Stimulated activated naive B cell treated with anti-CD40 and anti-IgM and Interleukin-4, amounts not matched to agents 10 μg/mL and 1 μg/mL and 100 μg/mL, for 72 hours (primary cell): Measurements from ENCODE around the gene PEAR1.

ENCODE experiments used
- ATAC-seq, 2 donors: fragments of 150-1000 bp; cut with Tn5 transposase; replicated peaks; 2 replicates each; pipeline ENCODE4 v1.10.0; 2021; ENCODE audit warnings: moderate library complexity in 1 of 2
- DNase-seq: peaks from one replicate; pipeline ENCODE4 v3.0.0; 2021
- H3K27ac Mint-ChIP-seq: one replicate; pipeline ENCODE4 v1.8.0; 2022; ENCODE audit warnings: mild to moderate bottlenecking, mixed read lengths
- H3K27me3 Mint-ChIP-seq, 2 donors: one replicate each; pipeline ENCODE4 v1.8.0; 2022; ENCODE audit warnings: mixed read lengths in 2 of 2
- H3K36me3 Mint-ChIP-seq, 2 donors: one replicate each; pipeline ENCODE4 v1.8.0; 2022; ENCODE audit warnings: mixed read lengths in 2 of 2, mild to moderate bottlenecking in 1 of 2
- H3K4me1 Mint-ChIP-seq, 2 donors: one replicate each; pipeline ENCODE4 v1.8.0; 2022; ENCODE audit warnings: mixed read lengths in 2 of 2, mild to moderate bottlenecking in 1 of 2
- H3K4me3 Mint-ChIP-seq, 2 donors: one replicate each; pipeline ENCODE4 v1.8.0; 2022; ENCODE audit warnings: mild to moderate bottlenecking in 2 of 2, mixed read lengths in 2 of 2, moderate library complexity in 1 of 2
- H3K9me3 Mint-ChIP-seq, 2 donors: one replicate each; pipeline ENCODE4 v1.8.0; 2022; ENCODE audit warnings: mixed read lengths in 2 of 2, mild to moderate bottlenecking in 1 of 2

The PEAR1 gene

GRCh38 chr1:156854634-156855033, 38.9 kb upstream of the PEAR1 start:
- peaks cover 48 to 65% of the 10 kb centered on the region in 2 donors for H3K27me3 Mint-ChIP-seq
- peaks cover 3 to 4% of the 10 kb centered on the region in 2 donors for H3K4me1 Mint-ChIP-seq
- no peak overlapping the region for H3K4me3 Mint-ChIP-seq
- ATAC-seq = no peak
- H3K36me3 Mint-ChIP-seq = no peaks in the 10 kb centered on the region
- no peaks in the 10 kb centered on the region for H3K9me3 Mint-ChIP-seq
- DNase-seq = no peak
- H3K27ac Mint-ChIP-seq = no peak overlapping the region

GRCh38 chr1:156856282-156856785, 37.2 kb upstream of the PEAR1 start:
- no peak for ATAC-seq
- Mint-ChIP-seq H3K36me3 (no peaks in the 10 kb centered on the region), H3K4me1 (peaks cover 7 to 13% of the 10 kb centered on the region in 2 donors), H3K27ac (no peak overlapping the region), H3K4me3 (no peak overlapping the region), H3K9me3 (no peaks in the 10 kb centered on the region), H3K27me3 (peaks cover 54 to 69% of the 10 kb centered on the region in 2 donors)
- DNase-seq = no peak

GRCh38 chr1:156857532-156857931, 36.0 kb upstream of the PEAR1 start:
- H3K27me3 Mint-ChIP-seq = peaks cover 61 to 73% of the 10 kb centered on the region in 2 donors
- peaks cover 7 to 19% of the 10 kb centered on the region in 2 donors for H3K4me1 Mint-ChIP-seq
- no peaks in the 10 kb centered on the region for H3K9me3 Mint-ChIP-seq
- H3K36me3 Mint-ChIP-seq = no peaks in the 10 kb centered on the region
- no peak for ATAC-seq
- no peak for DNase-seq
- H3K27ac Mint-ChIP-seq = no peak overlapping the region
- no peak overlapping the region for H3K4me3 Mint-ChIP-seq

GRCh38 chr1:156858555-156858956, 35.0 kb upstream of the PEAR1 start:
- H3K4me3 Mint-ChIP-seq = peak overlapping the region in 1 of 2 donors; percentile 30
- no peaks in the 10 kb centered on the region for H3K36me3 Mint-ChIP-seq
- no peak for DNase-seq
- H3K27ac Mint-ChIP-seq = no peak overlapping the region
- peaks cover 10 to 19% of the 10 kb centered on the region in 2 donors for H3K4me1 Mint-ChIP-seq
- H3K27me3 Mint-ChIP-seq = peaks cover 62 to 73% of the 10 kb centered on the region in 2 donors
- ATAC-seq = no peak
- no peaks in the 10 kb centered on the region for H3K9me3 Mint-ChIP-seq

- no peak for ATAC-seq
- H3K27me3 Mint-ChIP-seq = peaks cover 62 to 73% of the 10 kb centered on the region in 2 donors
These were observed 34.5 kb upstream of the PEAR1 start, which contains the start of gene INSRR for GRCh38 chr1:156858959-156859522. TSS of gene INSRR (minus strand) at chr1:156859117. CDS start at chr1:156858621, 496 bp downstream.

GRCh38 chr1:156859523-156860112, 33.9 kb upstream of the PEAR1 start:
- H3K27ac Mint-ChIP-seq = no peak overlapping the region
- no peaks in the 10 kb centered on the region for H3K9me3 Mint-ChIP-seq
- H3K27me3 Mint-ChIP-seq = peaks cover 65 to 76% of the 10 kb centered on the region in 2 donors
- no peaks in the 10 kb centered on the region for H3K36me3 Mint-ChIP-seq
- H3K4me1 Mint-ChIP-seq = peaks cover 10 to 19% of the 10 kb centered on the region in 2 donors
- no peak for DNase-seq
- ATAC-seq = peak; percentile 14 to 44
- peak overlapping the region; percentile 77 to 78 for H3K4me3 Mint-ChIP-seq

More at GRCh38 chr1:156858959-156859522, 34.5 kb upstream of the PEAR1 start, which contains the start of gene INSRR:
- Mint-ChIP-seq H3K9me3 (no peaks in the 10 kb centered on the region), H3K27ac (no peak within 1 kb of the TSS), H3K4me3 (peak within 1 kb of the TSS; percentile 77 to 78), H3K4me1 (peaks cover 10 to 19% of the 10 kb centered on the region in 2 donors), H3K36me3 (no peaks in the 10 kb centered on the region)
- DNase-seq = no peak

- Mint-ChIP-seq H3K36me3 (no peaks in the 10 kb centered on the region), H3K9me3 (no peaks in the 10 kb centered on the region), H3K4me1 (peaks cover 10 to 19% of the 10 kb centered on the region in 2 donors), H3K4me3 (peak overlapping the region; percentile 77 to 78), H3K27me3 (peaks cover 67 to 77% of the 10 kb centered on the region in 2 donors), H3K27ac (peak overlapping the region; percentile 21)
- peak; percentile 23 for DNase-seq
- peak; percentile 70 to 72 for ATAC-seq
These were observed 33.3 kb upstream of the PEAR1 start for GRCh38 chr1:156860113-156860627.

- Mint-ChIP-seq H3K27ac (peak within 1 kb of the TSS; percentile 21), H3K4me3 (peak within 1 kb of the TSS; percentile 77 to 78), H3K4me1 (peaks cover 10 to 19% of the 10 kb centered on the region in 2 donors), H3K27me3 (peaks cover 74 to 83% of the 10 kb centered on the region in 2 donors), H3K36me3 (no peaks in the 10 kb centered on the region), H3K9me3 (no peaks in the 10 kb centered on the region)
- ATAC-seq (peak; percentile 62 to 69), DNase-seq (no peak)
These were observed 32.7 kb upstream of the PEAR1 start, which contains the start of gene NTRK1 for GRCh38 chr1:156860628-156861423. TSS of gene NTRK1 (plus strand) at chr1:156860865. CDS start at chr1:156860935, 70 bp downstream.

GRCh38 chr1:156862584-156862983, 30.9 kb upstream of the PEAR1 start:
- H3K27me3 Mint-ChIP-seq = peaks cover 70 to 72% of the 10 kb centered on the region in 2 donors
- no peak for ATAC-seq
- no peak overlapping the region for H3K4me3 Mint-ChIP-seq
- peaks cover 10 to 19% of the 10 kb centered on the region in 2 donors for H3K4me1 Mint-ChIP-seq
- H3K36me3 Mint-ChIP-seq = no peaks in the 10 kb centered on the region
- H3K9me3 Mint-ChIP-seq = no peaks in the 10 kb centered on the region
- H3K27ac Mint-ChIP-seq = no peak overlapping the region
- no peak for DNase-seq

- DNase-seq (no peak), ATAC-seq (no peak)
- Mint-ChIP-seq H3K27ac (no peak overlapping the region), H3K9me3 (no peaks in the 10 kb centered on the region), H3K4me3 (no peak overlapping the region), H3K27me3 (peaks cover 69 to 70% of the 10 kb centered on the region in 2 donors), H3K4me1 (peaks cover 10 to 19% of the 10 kb centered on the region in 2 donors), H3K36me3 (no peaks in the 10 kb centered on the region)
These were observed 30.4 kb upstream of the PEAR1 start for GRCh38 chr1:156862997-156863599.

- Mint-ChIP-seq H3K4me3 (no peak overlapping the region), H3K27me3 (peaks cover 68 to 70% of the 10 kb centered on the region in 2 donors), H3K27ac (no peak overlapping the region), H3K9me3 (no peaks in the 10 kb centered on the region), H3K36me3 (no peaks in the 10 kb centered on the region), H3K4me1 (peaks cover 8 to 19% of the 10 kb centered on the region in 2 donors)
- DNase-seq (no peak), ATAC-seq (no peak)
These were observed 29.9 kb upstream of the PEAR1 start for GRCh38 chr1:156863631-156864030.

- Mint-ChIP-seq H3K4me1 (peaks cover 6 to 13% of the 10 kb centered on the region in 2 donors), H3K27ac (no peak overlapping the region), H3K36me3 (no peaks in the 10 kb centered on the region), H3K27me3 (peaks cover 63 to 70% of the 10 kb centered on the region in 2 donors), H3K9me3 (no peaks in the 10 kb centered on the region), H3K4me3 (no peak overlapping the region)
- no peak for ATAC-seq
- no peak for DNase-seq
These were observed 28.7 kb upstream of the PEAR1 start for GRCh38 chr1:156864796-156865195.

- DNase-seq (no peak), ATAC-seq (no peak)
- H3K9me3 Mint-ChIP-seq = no peaks in the 10 kb centered on the region
- no peaks in the 10 kb centered on the region for H3K36me3 Mint-ChIP-seq
- no peak overlapping the region for H3K27ac Mint-ChIP-seq
- no peak overlapping the region for H3K4me3 Mint-ChIP-seq
- H3K27me3 Mint-ChIP-seq = peaks cover 58 to 70% of the 10 kb centered on the region in 2 donors
- H3K4me1 Mint-ChIP-seq = peaks cover 5 to 9% of the 10 kb centered on the region in 2 donors
These were observed 28.3 kb upstream of the PEAR1 start for GRCh38 chr1:156865258-156865657.

GRCh38 chr1:156865865-156866248, 27.7 kb upstream of the PEAR1 start:
- H3K27me3 Mint-ChIP-seq = peaks cover 53 to 68% of the 10 kb centered on the region in 2 donors
- no peak for DNase-seq
- no peaks in the 10 kb centered on the region for H3K9me3 Mint-ChIP-seq
- no peaks in the 10 kb centered on the region for H3K36me3 Mint-ChIP-seq
- H3K27ac Mint-ChIP-seq = no peak overlapping the region
- peaks cover 2 to 6% of the 10 kb centered on the region in 2 donors for H3K4me1 Mint-ChIP-seq
- ATAC-seq = no peak
- no peak overlapping the region for H3K4me3 Mint-ChIP-seq
